SK-N-SH (cell line): ENCODE data around the gene LPP. TPM values are rescaled to one million over a fixed set of nuclear protein-coding genes. Genes with fewer than 3 reads are reported as not detected.

Source experiments
- CTCF ChIA-PET: fragments of 300-600, 350-600 bp; formaldehyde crosslinking; extraction: SDS; loops from one replicate; lab custom pipeline; 2021; lab: Yijun Ruan, JAX
- POLR2A ChIA-PET: fragments of 350-600 bp; sonication (Branson Sonifier 250); formaldehyde crosslinking; extraction: SDS; loops from one replicate; lab custom pipeline; 2020; ENCODE audit warnings: antibody characterized with exemption, inconsistent platforms; lab: Yijun Ruan, JAX
- DNase-seq: peaks from one replicate; pipeline ENCODE4 v3.0.0; 2012
- H2AFZ ChIP-seq: fragments of 200-600 bp; sonication (generic); 2 replicates; pipeline ENCODE4 v1.8.1; 2016; ENCODE audit warnings: antibody characterized with exemption, mild to moderate bottlenecking, low read depth
- H3F3A ChIP-seq: fragments of 200-600 bp; sonication (generic); replicated peaks from 2 replicates; pipeline ENCODE3; 2016; ENCODE audit warnings: antibody characterized with exemption, mild to moderate bottlenecking; ENCODE audit not compliant: insufficient read depth
- H3K27ac ChIP-seq, 2 experiments: fragments of 200-500 bp in 1 of 2; fragments of 200-600 bp in 1 of 2; sonication (Bioruptor generic) in 1 of 2; sonication (generic), shearing (Covaris generic) in 1 of 2; 2 replicates each; pipeline versions ENCODE4 v1.5.1 to v1.6.1; 2014 to 2016; ENCODE audit warnings: low read depth in 2 of 2, inconsistent platforms in 1 of 2, low read length in 1 of 2, mild to moderate bottlenecking in 1 of 2, mixed read lengths in 1 of 2
- H3K27me3 ChIP-seq: fragments of 200-600 bp; sonication (generic), shearing (Covaris generic); 2 replicates; pipeline ENCODE4 v1.6.1; 2016; ENCODE audit warnings: mixed run types; ENCODE audit not compliant: insufficient read depth
- H3K36me3 ChIP-seq, 2 experiments: fragments of 200-500 bp in 1 of 2; fragments of 200-600 bp in 1 of 2; sonication (Bioruptor generic) in 1 of 2; sonication (generic) in 1 of 2; replicated peaks in 1 of 2; 2 replicates each; pipeline versions ENCODE3 to v1.5.1; 2014 to 2016; ENCODE audit warnings: low read length in 1 of 2, mild to moderate bottlenecking in 1 of 2; ENCODE audit not compliant: insufficient read depth in 2 of 2, control insufficient read depth in 1 of 2
- H3K4me1 ChIP-seq, 2 experiments: fragments of 200-500 bp in 1 of 2; fragments of 200-600 bp in 1 of 2; sonication (Bioruptor generic) in 1 of 2; sonication (generic), shearing (Covaris generic) in 1 of 2; 2 replicates each; pipeline versions ENCODE4 v1.5.1 to v1.6.1; 2014 to 2016; ENCODE audit warnings: low read depth in 1 of 2, low read length in 1 of 2, mixed run types in 1 of 2; ENCODE audit not compliant: insufficient read depth in 2 of 2, control insufficient read depth in 1 of 2
- H3K4me2 ChIP-seq: fragments of 200-600 bp; sonication (generic), shearing (Covaris generic); 2 replicates; pipeline ENCODE4 v1.6.1; 2017; ENCODE audit warnings: mixed run types
- H3K4me3 ChIP-seq, 2 experiments: fragments of 200-500 bp in 1 of 2; fragments of 200-600 bp in 1 of 2; sonication (Bioruptor generic) in 1 of 2; sonication (generic), shearing (Covaris generic) in 1 of 2; 2 replicates each; pipeline versions ENCODE4 v1.5.1 to v1.8.1; 2014 to 2016; ENCODE audit warnings: low read depth in 2 of 2, inconsistent platforms in 1 of 2, low read length in 1 of 2, mild to moderate bottlenecking in 1 of 2, mixed read lengths in 1 of 2, moderate library complexity in 1 of 2
- H3K79me2 ChIP-seq: fragments of 200-600 bp; sonication (generic); 2 replicates; pipeline ENCODE4 v1.8.1; 2017; ENCODE audit warnings: mild to moderate bottlenecking; ENCODE audit not compliant: insufficient read depth
- H3K9ac ChIP-seq: fragments of 200-600 bp; sonication (generic); 2 replicates; pipeline ENCODE4 v1.6.1; 2017; ENCODE audit warnings: mixed run types
- H3K9me2 ChIP-seq: fragments of 200-600 bp; sonication (generic); 2 replicates; pipeline ENCODE4 v1.6.1; 2017; ENCODE audit warnings: mixed run types
- H3K9me3 ChIP-seq: fragments of 200-600 bp; sonication (generic); 2 replicates; pipeline ENCODE4 v1.6.1; 2017; ENCODE audit warnings: mixed run types, mild to moderate bottlenecking, moderate library complexity
- H4K20me1 ChIP-seq: fragments of 200-600 bp; sonication (generic); 2 replicates; pipeline ENCODE4 v1.6.1; 2017; ENCODE audit warnings: mild to moderate bottlenecking, mixed run types; ENCODE audit not compliant: insufficient read depth
- CTCF ChIP-seq: fragments of 200-600 bp; sonication (generic); IDR thresholded peaks from 2 replicates; pipeline ENCODE4 v1.6.1; 2017; ENCODE audit warnings: antibody characterized with exemption, mild to moderate bottlenecking, moderate library complexity
- ELF1 ChIP-seq: IDR thresholded peaks from 2 replicates; pipeline ENCODE4 v1.4.0; 2012
- EZH2phosphoT487 ChIP-seq: fragments of 200-600 bp; sonication (generic); IDR thresholded peaks from 2 replicates; pipeline ENCODE4 v1.6.1; 2017; ENCODE audit warnings: low read depth, mixed run types, mild to moderate bottlenecking, antibody characterized with exemption, moderate library complexity, borderline replicate concordance
- FOXJ3 ChIP-seq: sonication (generic); formaldehyde crosslinking; IDR thresholded peaks from 2 replicates; pipeline ENCODE4 v1.5.1; 2020; ENCODE audit warnings: mild to moderate bottlenecking, missing genetic modification reagents
- FOXM1 ChIP-seq: IDR thresholded peaks from 2 replicates; pipeline ENCODE4 v1.4.0; 2012; ENCODE audit warnings: low read depth, mild to moderate bottlenecking
- GABPA ChIP-seq: IDR thresholded peaks from 2 replicates; pipeline ENCODE4 v1.4.0; 2012; ENCODE audit warnings: low read depth, mild to moderate bottlenecking
- GATA2 ChIP-seq: sonication (generic); formaldehyde crosslinking; IDR thresholded peaks from 2 replicates; pipeline ENCODE4 v1.5.0; 2020; ENCODE audit warnings: mild to moderate bottlenecking, missing genetic modification reagents
- IRF3 ChIP-seq: fragments of 150-350 bp; IDR thresholded peaks from 2 replicates; pipeline ENCODE4 v1.6.1; 2016; ENCODE audit warnings: mild to moderate bottlenecking, low read depth, low read length
- MXI1 ChIP-seq: IDR thresholded peaks from 2 replicates; pipeline ENCODE4 v1.6.1; 2012; ENCODE audit warnings: mild to moderate bottlenecking, low read depth, low read length, improper control_type of control experiment
- PBX3 ChIP-seq: IDR thresholded peaks from 2 replicates; pipeline ENCODE4; 2012
- RCOR1 ChIP-seq: fragments of 150-350 bp; IDR thresholded peaks from 2 replicates; pipeline ENCODE4 v1.6.1; 2017; ENCODE audit warnings: antibody characterized with exemption, low read length
- REST ChIP-seq: IDR thresholded peaks from 2 replicates; pipeline ENCODE4 v1.6.1; 2012; ENCODE audit warnings: mild to moderate bottlenecking, low read depth, low read length, moderate library complexity
- RXRA ChIP-seq: IDR thresholded peaks from 2 replicates; pipeline ENCODE4 v1.4.0; 2012; ENCODE audit warnings: low read depth, mild to moderate bottlenecking, borderline replicate concordance
- SIN3A ChIP-seq: IDR thresholded peaks from 2 replicates; pipeline ENCODE4 v1.6.1; 2012; ENCODE audit warnings: low read depth, mild to moderate bottlenecking, low read length, moderate library complexity, borderline replicate concordance
- SMC3 ChIP-seq: IDR thresholded peaks from 2 replicates; pipeline ENCODE4 v1.6.1; 2012; ENCODE audit warnings: low read depth, low read length, improper control_type of control experiment
- TAF1 ChIP-seq: IDR thresholded peaks from 2 replicates; pipeline ENCODE4 v1.6.1; 2012; ENCODE audit warnings: low read depth, mild to moderate bottlenecking, low read length, moderate library complexity, borderline replicate concordance
- TCF12 ChIP-seq: IDR thresholded peaks from 2 replicates; pipeline ENCODE4 v1.4.0; 2012
- USF1 ChIP-seq: IDR thresholded peaks from 2 replicates; pipeline ENCODE4 v1.4.0; 2012; ENCODE audit warnings: low read depth, borderline replicate concordance
- YY1 ChIP-seq: IDR thresholded peaks from 2 replicates; pipeline ENCODE4 v1.4.0; 2012; ENCODE audit warnings: low read depth, mild to moderate bottlenecking
- WGBS: methylation state at CpG from one replicate; pipeline ENCODE4 v1.1.6; 2017; ENCODE audit warnings: low lambda C conversion rate; 5-methylcytosine and 5-hydroxymethylcytosine counted together
- polyA plus RNA-seq, 3 experiments: library from polyadenylated mRNA; depleted of rRNA; stranded (reverse); fragments of >200 nt; gene quantifications; 2 replicates each; pipeline ENCODE4 v1.2.3, GENCODE V29; 2012

Gene LPP
- polyA plus RNA-seq, 1 of the 3 experiments (the other 2 are of a cell fraction): 6.6 TPM

GRCh38 chr3:188411750-188412149, 257.8 kb downstream of the LPP start:
- no peak for TF ChIP-seq IRF3
- peaks cover 12% of the 10 kb centered on the region for H3F3A ChIP-seq
- no peak overlapping the region for H3K4me2 ChIP-seq
- no peak overlapping the region for H3K27ac ChIP-seq
- no peaks in the 10 kb centered on the region for H3K9me2 ChIP-seq
- CTCF ChIA-PET: no interaction called here
- no peak for DNase-seq
- POLR2A ChIA-PET: no interaction called here
- H3K9ac ChIP-seq: no peak overlapping the region
- no peak overlapping the region for H3K4me3 ChIP-seq
- no peaks in the 10 kb centered on the region for H3K9me3 ChIP-seq
- 64% methylated on average over 2 of the region's 2 CpGs for WGBS
- peaks cover 0 to 5% of the 10 kb centered on the region in 2 experiments; a peak in 1 of 4 replicates for H3K4me1 ChIP-seq
- no peaks in the 10 kb centered on the region for H4K20me1 ChIP-seq
- H2AFZ ChIP-seq: no peak overlapping the region
- no peaks in the 10 kb centered on the region for H3K27me3 ChIP-seq
- H3K36me3 ChIP-seq: peaks cover 2 to 36% of the 10 kb centered on the region in 2 experiments
- peaks cover 58% of the 10 kb centered on the region; the same call in 1 of the 2 replicates for H3K79me2 ChIP-seq

GRCh38 chr3:188415196-188415595, 261.2 kb downstream of the LPP start:
- H4K20me1 ChIP-seq: no peaks in the 10 kb centered on the region
- H3K4me3 ChIP-seq: no peak overlapping the region
- TF ChIP-seq FOXJ3: no peak
- no peak for TF ChIP-seq TCF12
- no peak for TF ChIP-seq GABPA
- TF ChIP-seq FOXM1: no peak
- TF ChIP-seq GATA2 (CRISPR knock-in tag): no peak
- no peak for TF ChIP-seq CTCF
- no peak for TF ChIP-seq EZH2phosphoT487
- TF ChIP-seq RXRA: no peak
- TF ChIP-seq SMC3: no peak
- no peak for TF ChIP-seq USF1
- TF ChIP-seq MXI1: no peak
- no peak for TF ChIP-seq SIN3A
- TF ChIP-seq RCOR1: no peak
- no peak for TF ChIP-seq YY1
- no peak for TF ChIP-seq PBX3
- no peak for TF ChIP-seq ELF1
- no peak for TF ChIP-seq TAF1
- TF ChIP-seq REST: no peak
- TF ChIP-seq, all 33 proteins: peak for 0
- POLR2A ChIA-PET: no interaction called here
- 30% methylated on average over 3 of the region's 3 CpGs for WGBS
- peak overlapping the region in 1 of 2 experiments; percentile 17; a peak in 1 of 4 replicates for H3K27ac ChIP-seq
- no peaks in the 10 kb centered on the region for H3K9me2 ChIP-seq
- DNase-seq: no peak
- no peaks in the 10 kb centered on the region for H3K9me3 ChIP-seq
- peaks cover 71% of the 10 kb centered on the region for H3K79me2 ChIP-seq
- no peaks in the 10 kb centered on the region for H3K27me3 ChIP-seq
- H3K9ac ChIP-seq: no peak overlapping the region
- H2AFZ ChIP-seq: no peak overlapping the region
- H3F3A ChIP-seq: peaks cover 27% of the 10 kb centered on the region
- peaks cover 0 to 5% of the 10 kb centered on the region in 2 experiments; a peak in 1 of 4 replicates for H3K4me1 ChIP-seq
- no peak overlapping the region for H3K4me2 ChIP-seq
- CTCF ChIA-PET: no interaction called here
- peaks cover under 1 to 27% of the 10 kb centered on the region in 2 experiments for H3K36me3 ChIP-seq
